GM19035 (cell line): ENCODE results near the gene CCDC106.
A peak's percentile ranks its signal among the peaks of the same experiment; 100 is the strongest.

Experiments
- ATAC-seq: cut with Tn5 transposase; IDR thresholded peaks from one replicate; pipeline ENCODE4 v1.9.1; 2021; ENCODE audit not compliant: unreplicated experiment

CCDC106 gene

DNA sequence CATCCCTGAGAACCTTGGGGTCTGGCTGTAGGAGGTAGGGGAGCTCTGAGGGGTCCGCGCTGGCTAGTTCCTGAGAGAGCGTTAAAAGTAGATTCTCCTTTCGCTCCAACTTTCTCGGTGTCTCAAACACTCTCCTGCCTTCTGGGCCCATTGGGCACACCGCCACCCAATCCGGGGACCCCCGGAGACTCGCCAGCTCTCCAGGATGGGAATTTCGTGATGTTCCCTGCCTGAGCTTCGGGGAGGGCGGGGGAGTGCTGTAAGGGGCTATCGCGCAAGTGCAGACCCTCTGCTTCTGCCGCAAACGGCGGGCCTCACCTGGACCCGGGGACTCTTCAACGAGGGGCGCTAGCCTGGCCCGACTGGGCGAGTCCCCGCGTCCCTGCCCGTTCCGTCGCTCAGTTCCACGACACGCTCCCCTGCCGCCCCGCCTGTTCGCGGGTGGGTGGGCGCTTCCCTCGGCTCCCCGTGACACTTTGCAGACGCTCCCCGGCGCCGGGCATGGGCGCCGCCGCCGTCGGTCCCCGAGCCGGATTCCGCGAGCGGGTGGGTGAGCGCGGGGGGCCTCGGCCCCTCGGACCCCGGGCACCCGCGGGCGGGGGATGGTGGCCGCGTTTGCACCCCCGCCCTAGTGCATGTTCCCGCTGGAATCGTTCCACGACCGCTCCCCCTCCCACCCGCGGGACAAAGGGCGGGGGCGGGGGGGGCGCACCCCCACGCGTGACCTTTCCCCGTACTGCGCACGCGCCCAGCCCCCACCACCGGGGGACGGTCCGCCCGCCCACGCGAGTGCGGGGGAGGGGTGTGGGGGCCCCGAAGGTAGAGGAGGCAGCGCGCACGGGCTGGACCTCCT is at the start of gene CCDC106:
TSS of gene CCDC106 (plus strand) at position 481 of the 853 bp plus-strand sequence. CDS start 835 bp downstream, outside the sequence.
- ATAC-seq = no peak

DNA sequence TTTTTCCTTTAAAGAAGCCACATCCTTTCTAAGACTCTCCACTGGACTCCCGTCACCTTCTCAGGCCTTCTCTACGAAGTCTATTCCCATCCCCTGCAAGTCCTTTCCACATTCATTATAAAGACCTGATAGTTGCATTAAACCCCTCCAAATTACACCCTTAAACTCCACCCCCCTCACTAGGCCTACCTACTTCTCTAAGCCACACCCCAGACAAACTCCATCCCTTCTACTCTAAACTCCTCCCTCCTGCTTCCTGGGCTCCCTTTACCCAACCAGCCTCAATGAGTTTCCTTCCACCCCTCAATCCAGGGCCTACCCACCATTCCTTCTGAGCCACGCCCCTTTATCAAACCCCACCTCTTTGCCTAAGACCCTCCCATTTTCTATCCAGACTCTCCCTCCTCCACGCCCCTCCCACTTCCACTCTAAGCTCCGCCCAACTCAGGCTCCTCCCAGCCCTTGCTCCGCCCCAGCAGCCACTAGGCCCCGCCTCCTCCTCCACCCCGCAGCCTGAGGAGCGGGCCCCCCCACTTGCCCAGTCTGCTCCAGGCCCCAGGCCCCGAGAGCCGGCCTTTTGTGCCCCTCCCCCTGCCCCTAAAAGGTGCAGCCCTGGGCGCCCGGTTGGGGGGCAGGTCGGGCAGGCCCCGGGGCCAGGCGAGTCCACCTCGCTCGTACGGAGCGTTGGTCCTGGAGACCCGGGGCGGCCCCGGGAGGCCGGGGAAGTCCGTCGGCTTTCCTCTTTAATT is 49.1 kb upstream of the CCDC106 start:
- peak; percentile 59 for ATAC-seq

- peak; percentile 54 for ATAC-seq
These were observed 48.6 kb upstream of the CCDC106 start, which contains the start of gene FIZ1 for GRCh38 chr19:55599468-55599841. FIZ1 (minus strand) TSS chr19:55599517; CDS start chr19:55597865, 1,652 bp downstream.

GRCh38 chr19:55599842-55600661 is 48.0 kb upstream of the CCDC106 start, which contains the start of gene ZNF524:
ZNF524 (plus strand) TSS chr19:55600288; CDS start chr19:55602113, 1,825 bp downstream.
- peak; percentile 42 for ATAC-seq

DNA sequence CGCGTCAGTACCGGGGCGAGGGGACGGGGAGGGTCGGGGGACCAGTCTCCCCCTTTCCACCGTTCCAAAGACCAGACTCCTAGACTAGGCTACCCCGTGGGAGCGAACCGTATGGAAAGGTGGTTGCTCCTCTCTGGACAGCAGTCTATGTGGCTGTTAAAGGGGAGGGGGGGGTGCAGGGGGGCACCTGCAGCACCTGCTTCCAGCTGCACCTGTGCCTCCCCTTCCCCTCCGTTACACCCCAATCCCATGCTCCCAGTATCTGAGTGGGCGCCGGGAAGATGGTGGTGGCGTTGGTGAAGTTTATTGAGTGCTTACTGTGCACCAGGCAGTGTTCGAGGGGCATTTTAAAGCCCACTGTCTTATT is 47.4 kb upstream of the CCDC106 start:
- ATAC-seq = no peak

GRCh38 chr19:55601084-55601483 is 46.9 kb upstream of the CCDC106 start:
- ATAC-seq = no peak

DNA sequence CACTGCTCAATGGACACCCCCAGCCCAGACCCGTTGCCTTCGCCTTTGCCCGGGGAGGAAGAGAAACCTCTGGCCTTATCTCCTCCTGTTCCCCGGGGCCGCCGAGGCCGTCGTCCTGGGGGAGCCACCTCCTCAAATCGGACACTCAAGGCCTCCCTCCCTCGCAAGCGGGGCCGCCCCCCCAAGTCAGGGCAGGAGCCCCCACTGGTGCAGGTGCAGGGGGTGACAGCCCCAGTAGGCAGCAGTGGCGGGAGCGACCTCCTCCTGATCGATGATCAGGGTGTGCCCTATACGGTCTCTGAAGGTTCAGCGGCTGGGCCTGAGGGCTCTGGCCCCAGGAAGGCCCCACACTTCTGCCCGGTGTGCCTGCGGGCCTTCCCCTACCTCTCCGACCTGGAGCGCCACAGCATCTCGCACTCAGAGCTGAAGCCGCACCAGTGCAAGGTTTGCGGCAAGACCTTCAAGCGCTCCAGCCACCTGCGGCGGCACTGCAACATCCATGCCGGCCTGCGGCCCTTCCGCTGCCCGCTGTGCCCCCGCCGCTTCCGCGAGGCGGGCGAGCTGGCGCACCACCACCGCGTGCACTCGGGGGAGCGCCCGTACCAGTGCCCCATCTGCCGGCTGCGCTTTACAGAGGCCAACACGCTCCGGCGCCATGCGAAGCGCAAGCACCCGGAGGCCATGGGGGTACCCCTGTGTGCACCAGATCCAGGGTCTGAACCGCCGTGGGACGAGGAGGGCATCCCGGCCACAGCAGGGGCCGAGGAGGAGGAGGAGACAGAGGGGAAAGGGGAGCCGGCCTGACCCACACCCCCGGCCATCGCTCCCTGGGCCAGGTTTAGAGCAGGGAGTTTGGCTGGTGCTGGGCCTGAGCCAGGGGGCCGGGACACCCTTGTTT is 45.7 kb upstream of the CCDC106 start:
- no peak for ATAC-seq

- ATAC-seq = no peak
These were observed 44.9 kb upstream of the CCDC106 start for GRCh38 chr19:55603115-55603514.

GRCh38 chr19:55603581-55604292 is 44.3 kb upstream of the CCDC106 start:
- no peak for ATAC-seq

DNA sequence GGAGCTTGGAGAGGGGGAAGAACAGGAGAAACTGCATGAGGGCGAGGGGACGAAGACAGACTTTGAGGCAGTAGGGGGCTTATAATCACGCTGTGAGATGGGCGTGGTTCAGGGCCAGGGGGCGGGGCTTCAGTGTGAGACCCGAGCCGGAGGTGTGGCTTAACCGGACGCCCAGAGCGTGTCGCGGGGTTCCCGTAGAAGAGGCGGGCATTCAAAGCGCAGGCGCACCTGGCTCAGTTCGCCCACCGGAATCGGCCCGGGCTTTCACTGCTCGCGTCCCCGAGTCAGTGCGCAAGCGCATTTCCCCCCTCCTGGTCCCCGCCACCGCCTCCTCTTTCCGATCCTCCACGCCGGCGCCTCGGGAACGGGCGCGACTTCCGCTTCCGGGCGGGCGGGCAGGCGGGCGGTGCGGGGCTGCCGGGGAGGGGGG is 42.8 kb upstream of the CCDC106 start:
- peak; percentile 72 for ATAC-seq

GRCh38 chr19:55605637-55606470 is 42.2 kb upstream of the CCDC106 start, which contains the start of gene ZNF865:
ZNF865 (plus strand) TSS chr19:55605647; CDS start chr19:55613619, 7,972 bp downstream.
- ATAC-seq = peak; percentile 13

DNA sequence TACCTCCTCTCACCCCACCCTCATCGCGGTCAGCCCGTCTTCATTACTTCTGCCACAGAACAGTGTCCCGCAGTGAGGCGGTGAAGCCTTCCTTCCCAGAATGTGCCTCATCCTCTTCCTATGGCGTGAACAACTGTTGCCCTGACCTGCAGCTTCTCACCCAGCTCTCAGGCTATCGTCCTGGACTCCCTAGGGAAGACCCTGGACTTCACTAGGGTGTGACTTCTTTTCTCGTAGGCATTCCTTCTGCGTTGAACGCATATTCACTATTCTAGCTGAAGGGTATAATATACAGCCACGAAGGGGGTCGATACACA is 41.6 kb upstream of the CCDC106 start:
- ATAC-seq = no peak

DNA sequence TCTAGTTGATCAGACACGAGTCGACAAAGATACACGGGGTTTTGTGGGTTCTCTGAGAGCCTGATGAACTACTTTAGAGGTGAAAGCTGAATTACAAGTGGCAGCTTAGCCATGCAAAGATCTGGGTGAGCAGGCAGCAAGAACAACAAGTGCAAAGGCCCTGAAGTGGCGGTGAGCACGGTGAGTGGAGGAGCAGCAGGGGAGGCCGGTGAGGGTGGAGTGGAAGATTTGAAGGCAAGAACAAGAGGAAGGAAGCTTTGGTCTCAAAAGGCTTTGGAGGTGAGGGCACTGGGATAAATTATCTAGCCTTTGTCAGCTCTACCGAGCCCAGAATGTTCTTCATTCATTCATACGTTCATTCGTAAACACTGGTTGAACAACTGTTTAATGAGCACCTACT is 41.2 kb upstream of the CCDC106 start:
- no peak for ATAC-seq

GRCh38 chr19:55609326-55609725 is 38.7 kb upstream of the CCDC106 start:
- no peak for ATAC-seq

- no peak for ATAC-seq
These were observed 36.6 kb upstream of the CCDC106 start for GRCh38 chr19:55611300-55611982.

DNA sequence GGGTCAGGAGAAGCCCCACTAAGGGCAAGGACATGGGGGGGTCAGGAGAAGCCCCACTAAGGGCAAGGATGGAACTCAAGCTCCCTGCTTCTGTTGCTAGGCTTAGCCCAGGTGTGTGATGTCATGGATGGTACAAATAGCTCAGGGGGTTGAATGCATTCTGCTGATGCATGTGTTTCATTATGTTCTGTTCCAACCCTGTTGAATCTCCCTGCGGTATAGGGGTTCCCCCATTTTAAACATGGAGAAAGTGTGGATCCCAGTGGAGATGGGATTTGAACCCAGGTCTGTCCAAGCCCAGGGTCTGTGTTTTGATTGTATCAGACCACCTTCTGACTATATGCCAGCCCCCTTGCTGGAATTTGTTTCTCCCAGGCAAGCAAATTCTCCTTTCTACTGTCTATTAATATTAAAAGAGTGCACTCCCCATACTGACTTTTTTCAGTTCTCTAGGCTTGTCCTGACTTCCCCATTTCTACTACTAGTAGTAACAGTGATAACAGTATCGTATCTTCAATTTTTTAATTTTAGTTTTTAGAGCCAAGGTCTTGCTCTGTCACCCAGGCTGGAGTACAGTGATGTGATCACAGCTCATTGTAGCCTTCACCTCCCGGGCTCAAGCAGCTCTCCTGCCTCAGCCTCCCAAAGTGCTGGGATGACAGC is 35.9 kb upstream of the CCDC106 start:
- no peak for ATAC-seq

- no peak for ATAC-seq
These were observed 34.6 kb upstream of the CCDC106 start for GRCh38 chr19:55613396-55613795.
